HPDE6-E6E7 (cell line): Measurements from ENCODE around the gene RSAD2.
"Not testable (repeated sequence)": the region's sequence is repeated elsewhere in the genome, so short reads cannot be mapped to it uniquely, and the experiment has no call there.

ENCODE experiments used
- DNase-seq: peaks from one replicate; pipeline ENCODE4 v3.0.0; 2011; ENCODE audit warnings: missing footprints; ENCODE audit errors: extremely low spot score

RSAD2 gene

GRCh38 chr2:6926071-6926732 is 48.6 kb downstream of the RSAD2 start:
- DNase-seq, result no peak

GRCh38 chr2:6927186-6927585 is 49.6 kb downstream of the RSAD2 start:
- no peak for DNase-seq

DNA sequence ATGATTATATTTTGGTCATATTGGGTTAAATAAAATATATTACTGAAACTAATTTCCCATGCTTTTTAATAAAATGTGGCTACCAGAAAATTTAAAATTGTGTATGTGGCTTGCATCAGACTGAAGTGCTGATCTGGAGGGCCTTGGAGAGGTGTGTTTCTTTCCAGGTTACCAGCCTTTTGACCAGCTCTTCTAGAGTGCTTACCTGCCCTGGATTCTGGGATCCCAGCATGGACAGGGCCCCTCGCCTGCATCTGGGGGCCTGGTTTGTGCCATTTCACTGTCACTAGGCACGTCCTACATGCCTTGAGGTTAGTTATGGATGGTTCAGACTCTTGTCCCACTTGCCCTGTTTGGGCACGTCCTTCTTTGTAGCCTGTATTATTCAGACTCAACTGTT is 50.2 kb downstream of the RSAD2 start:
- no peak for DNase-seq

DNA sequence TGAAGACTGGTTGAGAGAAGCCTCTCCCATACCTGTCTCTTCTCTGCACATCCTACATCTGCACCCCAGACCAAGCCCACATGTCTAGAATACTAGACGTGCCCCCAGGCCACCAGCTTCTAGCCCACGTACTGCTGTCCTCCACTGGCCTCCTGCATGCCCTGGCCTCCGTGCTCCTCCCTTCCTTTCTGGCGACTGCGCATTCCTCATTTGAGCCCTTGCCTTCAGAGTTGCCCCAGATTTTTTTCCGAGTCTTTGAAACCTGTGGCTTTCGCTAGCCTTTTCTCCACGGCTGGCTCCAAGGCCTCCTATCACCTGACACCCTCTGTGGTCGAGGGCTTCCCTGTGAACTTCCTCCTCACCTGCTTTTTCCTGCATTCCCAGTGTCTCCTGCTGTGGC is 50.9 kb downstream of the RSAD2 start:
- DNase-seq, result no peak

DNA sequence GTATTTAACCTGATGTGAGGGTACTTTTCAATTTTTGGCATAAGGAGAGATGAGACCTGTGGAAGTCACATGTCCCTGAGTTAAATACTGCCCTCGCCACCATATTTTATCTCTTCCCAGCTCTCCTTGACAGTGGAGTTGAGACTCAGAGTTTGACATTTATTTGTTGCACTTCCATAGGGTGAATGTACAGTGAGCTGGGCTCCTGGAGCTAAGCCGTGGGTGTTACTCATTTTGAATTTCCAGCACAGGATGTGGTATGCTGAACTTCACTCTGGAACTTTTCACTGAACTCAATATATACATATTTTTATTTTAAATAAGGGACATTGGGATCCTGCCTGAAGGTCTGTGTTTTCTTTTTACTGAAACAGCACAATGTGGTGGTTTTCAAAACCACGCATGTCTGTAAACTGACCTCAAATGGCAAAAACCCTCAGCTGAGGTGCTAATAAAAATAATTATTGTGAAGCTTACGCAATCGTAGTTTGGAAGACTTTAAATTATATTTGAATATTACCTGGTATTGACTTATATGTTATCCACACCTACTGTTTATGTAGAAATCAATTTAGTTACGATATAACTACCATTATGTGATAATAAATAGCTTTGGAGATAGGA is 51.7 kb downstream of the RSAD2 start:
- no peak for DNase-seq

- no peak for DNase-seq
These were observed 53.5 kb downstream of the RSAD2 start for GRCh38 chr2:6930923-6931647.

DNA sequence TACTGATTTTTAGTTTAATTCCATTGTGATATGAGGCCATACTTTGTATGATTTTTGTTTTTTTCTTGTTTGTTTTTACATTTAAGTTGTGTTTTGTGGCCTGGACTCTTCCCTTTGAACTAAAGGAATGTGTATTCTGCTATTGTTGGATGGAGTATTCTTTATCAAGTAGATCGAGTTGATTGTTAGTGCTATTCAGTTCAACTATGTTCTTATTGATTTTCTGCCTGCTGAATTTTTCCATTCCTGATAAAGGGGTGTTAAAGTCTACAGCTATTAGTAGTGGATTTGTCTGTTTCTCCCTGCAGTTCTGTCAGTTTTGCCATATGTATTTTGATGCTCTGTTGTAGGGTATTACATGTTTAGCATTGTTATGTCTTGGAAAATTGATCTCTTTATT is 54.2 kb downstream of the RSAD2 start:
- no peak for DNase-seq

DNA sequence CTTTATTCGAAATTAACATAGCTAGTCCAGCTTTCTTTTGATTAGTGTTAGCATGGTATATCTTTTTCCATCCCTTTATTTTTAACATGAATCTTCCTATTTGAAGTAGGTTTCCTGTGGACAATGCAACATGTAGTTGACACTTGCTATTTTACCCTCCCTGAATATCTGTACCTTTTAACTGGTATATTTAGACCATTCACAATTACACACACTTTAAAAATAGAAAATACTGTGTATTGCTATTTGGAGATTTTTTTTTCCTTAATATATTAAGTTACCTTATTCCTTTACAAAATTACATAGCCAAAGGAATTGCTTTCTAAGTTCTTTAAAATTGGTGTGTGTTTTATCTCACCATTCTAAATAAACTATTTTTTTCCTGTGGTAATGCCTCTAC is 54.6 kb downstream of the RSAD2 start:
- DNase-seq, result no peak

DNA sequence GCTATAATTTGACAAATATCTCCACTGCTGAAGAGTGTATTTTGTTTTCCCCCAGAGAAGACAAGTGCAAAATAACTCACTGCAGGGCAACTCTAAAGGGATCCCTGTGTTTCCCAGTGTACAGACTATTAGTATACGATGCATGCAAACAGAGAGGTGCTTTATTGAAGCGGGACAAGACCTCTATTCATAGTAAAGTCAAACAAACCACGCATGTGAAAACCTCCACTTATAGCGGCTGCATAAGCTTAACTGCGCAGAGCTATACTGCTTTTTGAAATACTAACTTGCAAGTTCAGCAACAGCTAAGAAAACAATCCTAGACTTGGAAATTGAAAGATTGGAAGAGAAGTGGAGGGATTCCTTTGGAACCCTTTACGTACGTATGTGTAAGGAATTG is 55.3 kb downstream of the RSAD2 start:
- no peak for DNase-seq

DNA sequence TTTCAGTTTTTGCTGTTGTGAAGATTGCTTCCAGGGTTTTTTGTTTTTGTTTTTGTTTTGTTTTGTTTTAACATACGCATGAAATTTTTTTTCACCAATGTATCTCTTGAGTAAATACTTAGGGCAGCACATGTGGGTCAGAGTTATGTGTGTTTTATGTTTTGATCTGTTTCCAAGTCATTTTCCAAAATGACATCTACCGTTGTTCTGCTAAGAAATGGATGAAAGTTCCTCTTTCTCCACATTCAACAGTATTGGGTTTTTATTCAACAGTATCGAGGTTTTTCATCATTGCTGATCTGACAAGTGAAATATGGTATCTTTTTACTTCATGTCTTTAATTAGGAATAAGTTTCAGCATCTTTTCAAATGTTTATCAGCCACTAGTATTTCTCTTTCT is 56.3 kb downstream of the RSAD2 start:
- no peak for DNase-seq

GRCh38 chr2:6934345-6934744 is 56.8 kb downstream of the RSAD2 start:
- DNase-seq, result no peak

- no peak for DNase-seq
These were observed 57.4 kb downstream of the RSAD2 start for GRCh38 chr2:6934758-6935651.

- DNase-seq, result not testable (repeated sequence)
These were observed 58.1 kb downstream of the RSAD2 start for GRCh38 chr2:6935652-6936020.

GRCh38 chr2:6937157-6937556 is 59.6 kb downstream of the RSAD2 start:
- no peak for DNase-seq

GRCh38 chr2:6937582-6937981 is 60.0 kb downstream of the RSAD2 start:
- DNase-seq, result no peak

DNA sequence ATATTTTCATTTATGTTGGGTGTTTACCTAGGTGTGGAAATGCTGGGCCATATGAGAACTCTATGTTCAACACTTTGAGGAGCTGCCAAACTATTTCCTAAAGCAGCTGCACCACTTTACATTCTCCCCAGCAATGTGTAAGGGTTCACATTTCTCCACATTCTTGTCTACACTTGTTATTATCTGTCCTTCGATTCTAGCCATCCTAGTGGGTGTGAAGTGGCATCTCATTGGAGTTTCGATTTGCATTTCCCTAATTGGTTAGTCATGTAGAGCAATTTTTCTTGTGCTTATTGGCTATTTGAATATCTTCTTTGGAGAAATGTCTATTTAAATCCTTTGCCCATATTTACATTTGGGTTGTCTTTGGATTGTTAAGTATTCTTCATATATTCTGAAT is 61.5 kb downstream of the RSAD2 start:
- no peak for DNase-seq

DNA sequence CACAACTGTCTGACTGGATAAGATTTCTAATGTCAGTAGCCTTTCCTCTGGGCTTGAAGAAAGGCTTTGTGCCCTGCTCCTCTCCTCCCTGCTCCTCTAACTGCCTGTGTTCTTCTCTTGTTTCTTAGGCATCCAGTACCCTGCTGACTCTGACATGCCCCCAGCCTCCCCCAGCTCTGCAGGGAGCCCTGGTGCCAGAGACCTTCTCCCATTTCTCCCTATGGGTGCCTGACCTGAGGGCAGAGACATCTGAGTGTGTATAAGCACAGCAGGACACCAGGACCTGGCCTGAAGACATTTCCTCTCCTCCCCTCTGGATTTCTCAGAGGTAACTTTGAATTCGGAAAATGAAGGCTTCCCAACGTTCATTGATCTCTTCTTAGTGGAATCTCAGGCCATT is 63.2 kb downstream of the RSAD2 start:
- DNase-seq, result no peak

- no peak for DNase-seq
These were observed 63.9 kb downstream of the RSAD2 start for GRCh38 chr2:6941299-6942046.

DNA sequence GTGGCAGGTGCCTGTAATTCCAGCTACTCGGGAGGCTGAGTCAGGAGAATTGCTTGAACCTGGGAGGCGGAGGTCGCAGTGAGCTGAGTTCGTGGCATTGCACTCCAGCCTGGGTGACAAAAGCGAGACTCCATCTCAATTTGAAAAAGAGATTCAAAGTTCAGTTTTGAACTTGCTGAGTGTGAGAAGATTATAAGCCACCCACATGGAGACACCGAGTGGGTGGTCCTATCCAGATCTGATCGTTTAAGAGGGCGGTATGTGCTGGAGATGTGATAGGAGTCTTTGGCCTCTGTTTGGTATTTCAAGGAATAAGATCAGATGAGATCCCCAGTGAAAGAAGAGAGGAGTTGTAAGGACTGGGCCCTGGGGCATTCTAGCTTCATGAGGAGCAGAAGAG is 65.3 kb downstream of the RSAD2 start:
- DNase-seq, result no peak

DNA sequence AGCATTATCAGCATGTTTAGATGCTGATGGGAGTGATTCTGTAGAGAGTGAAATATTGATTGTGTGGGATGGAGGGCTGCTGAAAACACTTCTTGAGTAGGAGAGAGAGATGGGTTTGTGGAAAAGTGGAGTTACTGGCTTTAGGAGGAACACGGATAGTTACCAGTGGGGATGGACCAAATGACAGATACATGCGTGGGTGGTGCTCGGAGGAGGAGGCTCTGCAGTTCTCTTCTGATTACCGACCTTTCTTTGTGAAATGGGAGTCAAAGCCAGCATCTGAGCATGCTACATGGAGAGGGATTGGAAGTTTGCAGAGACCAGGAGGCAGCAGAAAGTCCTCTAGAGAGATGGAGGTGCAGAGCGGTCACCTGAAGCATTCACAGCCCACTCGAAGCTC is 65.9 kb downstream of the RSAD2 start:
- DNase-seq, result no peak

- no peak for DNase-seq
These were observed 66.4 kb downstream of the RSAD2 start for GRCh38 chr2:6943971-6944370.

DNA sequence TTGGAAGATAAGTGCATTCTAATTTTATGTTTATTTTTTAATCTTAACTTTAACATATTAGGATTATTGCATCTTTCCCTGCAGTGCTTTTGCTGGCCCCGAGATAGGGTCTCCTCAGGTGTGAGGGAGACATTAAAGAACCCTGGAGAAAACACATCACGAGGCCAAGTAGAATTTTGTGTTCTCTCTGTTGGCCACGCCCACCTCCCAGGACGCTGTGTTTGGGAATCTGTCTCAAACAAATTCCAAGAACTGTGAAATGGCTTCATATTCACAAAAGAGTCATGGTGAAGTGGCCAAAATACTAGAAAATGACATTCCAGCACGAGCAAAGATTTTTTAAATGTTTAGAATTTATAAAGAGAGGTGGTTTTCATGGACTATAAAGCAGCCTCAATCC is 67.0 kb downstream of the RSAD2 start:
- no peak for DNase-seq
